ENCODE data around the gene IGFBP5. TPM values are rescaled to one million over a fixed set of nuclear protein-coding genes. Genes with fewer than 3 reads are reported as not detected.

Gene IGFBP5
- total and polyA plus RNA-seq, 9 of the 15 experiments (the other 6 are each of a cell fraction or from before 2014, with no cell fraction given): 0.01 to 1.9 (median 0.03) TPM; not detected in 6

GRCh38 chr2:216692636-216693413 is 2.5 kb downstream of the IGFBP5 start (continued):
- TF ChIP-seq, protein P1, sequence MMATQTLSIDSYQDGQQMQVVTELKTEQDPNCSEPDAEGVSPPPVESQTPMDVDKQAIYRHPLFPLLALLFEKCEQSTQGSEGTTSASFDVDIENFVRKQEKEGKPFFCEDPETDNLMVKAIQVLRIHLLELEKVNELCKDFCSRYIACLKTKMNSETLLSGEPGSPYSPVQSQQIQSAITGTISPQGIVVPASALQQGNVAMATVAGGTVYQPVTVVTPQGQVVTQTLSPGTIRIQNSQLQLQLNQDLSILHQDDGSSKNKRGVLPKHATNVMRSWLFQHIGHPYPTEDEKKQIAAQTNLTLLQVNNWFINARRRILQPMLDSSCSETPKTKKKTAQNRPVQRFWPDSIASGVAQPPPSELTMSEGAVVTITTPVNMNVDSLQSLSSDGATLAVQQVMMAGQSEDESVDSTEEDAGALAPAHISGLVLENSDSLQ (IDR thresholded peaks at IDR 0.05): peak; percentile 97

DNA sequence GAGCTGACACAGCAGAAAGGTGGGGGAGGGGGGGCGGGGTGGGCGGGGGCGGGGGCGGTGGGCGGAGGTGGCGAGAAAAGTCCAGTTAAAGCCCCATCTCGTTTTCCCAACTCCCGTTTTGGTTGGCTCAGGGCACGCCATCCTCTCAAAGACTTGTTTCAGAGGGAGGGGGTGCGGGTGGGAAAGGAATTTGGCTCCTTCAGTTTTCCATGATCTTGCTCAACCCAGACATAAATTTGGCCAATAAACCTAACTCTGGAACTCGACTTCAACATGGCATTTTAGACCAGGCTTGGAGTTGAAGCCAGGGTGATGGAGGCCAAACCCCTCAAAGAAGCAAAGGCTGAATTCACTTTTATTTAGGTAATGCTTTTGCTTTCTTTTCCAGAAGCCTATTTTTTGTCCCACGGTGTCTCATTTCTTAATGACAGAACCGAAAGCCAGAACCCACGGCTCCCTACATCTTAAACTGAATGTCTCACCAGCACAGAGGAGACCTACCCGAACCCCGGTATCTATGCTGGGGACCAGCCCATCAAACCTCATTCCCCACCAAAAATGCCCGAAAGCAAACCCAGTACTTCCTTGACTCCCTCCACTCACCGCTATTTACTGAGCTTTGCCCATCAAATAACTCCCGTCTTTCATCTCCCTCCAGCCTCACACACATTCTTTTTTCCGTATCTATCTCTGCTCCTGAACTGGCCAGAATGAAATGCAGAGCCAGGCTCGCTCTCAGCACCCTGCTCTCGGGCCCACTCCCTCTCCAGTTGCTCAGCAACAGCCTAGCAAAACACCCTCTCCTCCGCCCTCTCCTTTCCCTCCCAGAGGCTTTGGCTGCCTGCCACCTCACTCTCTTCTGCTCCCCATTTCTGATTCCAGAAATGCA is 4.3 kb downstream of the IGFBP5 start:
- Histone ChIP-seq H2AFZ (ENCODE audit: low read depth, low read length) (no peak overlapping the region), H3K9me3 (replicated peaks; ENCODE audit: control insufficient read depth, insufficient read depth, low read depth, low read length) (no peaks in the 10 kb centered on the region), H3K36me3 (ENCODE audit: control insufficient read depth, insufficient read depth, low read length) (no peaks in the 10 kb centered on the region), H3K4me1 (replicated peaks in 1 of 2; ENCODE audit: control insufficient read depth in 2 of 2, insufficient read depth in 2 of 2, low read length in 2 of 2) (peaks cover 8 to 19% of the 10 kb centered on the region in 2 experiments; a peak in 4 of 5 replicates), H3K4me3 (no peak overlapping the region), H3K27ac (ENCODE audit: extremely low read depth, low read depth, low read length) (no peak overlapping the region), H3K9ac (ENCODE audit: insufficient read depth in 1 of 2, low read depth in 2 of 2, low read length in 2 of 2) (no peak overlapping the region), H3K9me1 (ENCODE audit: control insufficient read depth, insufficient read depth, low read length) (no peaks in the 10 kb centered on the region), H3K27me3 (ENCODE audit: control insufficient read depth in 2 of 2, insufficient read depth in 2 of 2, low read length in 2 of 2) (no peaks in the 10 kb centered on the region; a peak in 1 of 5 replicates), H4K20me1 (replicated peaks; ENCODE audit: control insufficient read depth, insufficient read depth, low read length) (no peaks in the 10 kb centered on the region), H3K4me2 (ENCODE audit: insufficient read depth, low read length) (peak overlapping the region; percentile 8; the same call in 1 of the 2 replicates), H3K79me2 (ENCODE audit: control insufficient read depth, insufficient read depth, low read length) (no peaks in the 10 kb centered on the region)
- peak; percentile 71 for ATAC-seq
- POLR2A ChIA-PET: no interaction called here
- WGBS (ENCODE audit: insufficient coverage, low coverage, missing lambda C conversion rate): 2% methylated on average over 13 of the region's 23 CpGs
- CTCF ChIA-PET (ENCODE audit: low intra/inter-chr PET ratio): no interaction called here
- FAIRE-seq: peak; percentile 67
- BruUV-seq (replicated peaks): no TSS peak
- intact Hi-C loops (cut with micrococcal nuclease) (no loop called here), in situ Hi-C loops (cut with MboI) (loop anchor here (10.0 to 25.0 kb wide), 2 partner anchors 294 to 1021 kb away; no protein-coding TSS in a partner anchor)
- peak; percentile 29 to 69 (median 42) for DNase-seq (ENCODE audit: extremely low read depth in 1 of 4, low spot score in 3 of 4)
- peak; percentile 78 for TF ChIP-seq NFIC (IDR thresholded peaks at IDR 0.05)
- TF ChIP-seq ZFP36 (IDR thresholded peaks at IDR 0.05; ENCODE audit: low read depth, low read length, partially characterized antibody): no peak
- no peak for TF ChIP-seq SAFB2 (IDR thresholded peaks at IDR 0.05; ENCODE audit: borderline replicate concordance, low read depth, low read length, severe bottlenecking)
- no peak for TF ChIP-seq L3MBTL2 (IDR thresholded peaks at IDR 0.05)
- TF ChIP-seq, protein P2, sequence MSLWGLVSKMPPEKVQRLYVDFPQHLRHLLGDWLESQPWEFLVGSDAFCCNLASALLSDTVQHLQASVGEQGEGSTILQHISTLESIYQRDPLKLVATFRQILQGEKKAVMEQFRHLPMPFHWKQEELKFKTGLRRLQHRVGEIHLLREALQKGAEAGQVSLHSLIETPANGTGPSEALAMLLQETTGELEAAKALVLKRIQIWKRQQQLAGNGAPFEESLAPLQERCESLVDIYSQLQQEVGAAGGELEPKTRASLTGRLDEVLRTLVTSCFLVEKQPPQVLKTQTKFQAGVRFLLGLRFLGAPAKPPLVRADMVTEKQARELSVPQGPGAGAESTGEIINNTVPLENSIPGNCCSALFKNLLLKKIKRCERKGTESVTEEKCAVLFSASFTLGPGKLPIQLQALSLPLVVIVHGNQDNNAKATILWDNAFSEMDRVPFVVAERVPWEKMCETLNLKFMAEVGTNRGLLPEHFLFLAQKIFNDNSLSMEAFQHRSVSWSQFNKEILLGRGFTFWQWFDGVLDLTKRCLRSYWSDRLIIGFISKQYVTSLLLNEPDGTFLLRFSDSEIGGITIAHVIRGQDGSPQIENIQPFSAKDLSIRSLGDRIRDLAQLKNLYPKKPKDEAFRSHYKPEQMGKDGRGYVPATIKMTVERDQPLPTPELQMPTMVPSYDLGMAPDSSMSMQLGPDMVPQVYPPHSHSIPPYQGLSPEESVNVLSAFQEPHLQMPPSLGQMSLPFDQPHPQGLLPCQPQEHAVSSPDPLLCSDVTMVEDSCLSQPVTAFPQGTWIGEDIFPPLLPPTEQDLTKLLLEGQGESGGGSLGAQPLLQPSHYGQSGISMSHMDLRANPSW (CRISPR knock-in tag; IDR thresholded peaks at IDR 0.05): no peak
- TF ChIP-seq, protein P3, sequence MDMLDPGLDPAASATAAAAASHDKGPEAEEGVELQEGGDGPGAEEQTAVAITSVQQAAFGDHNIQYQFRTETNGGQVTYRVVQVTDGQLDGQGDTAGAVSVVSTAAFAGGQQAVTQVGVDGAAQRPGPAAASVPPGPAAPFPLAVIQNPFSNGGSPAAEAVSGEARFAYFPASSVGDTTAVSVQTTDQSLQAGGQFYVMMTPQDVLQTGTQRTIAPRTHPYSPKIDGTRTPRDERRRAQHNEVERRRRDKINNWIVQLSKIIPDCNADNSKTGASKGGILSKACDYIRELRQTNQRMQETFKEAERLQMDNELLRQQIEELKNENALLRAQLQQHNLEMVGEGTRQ (CRISPR knock-in tag; IDR thresholded peaks at IDR 0.05): no peak
- no peak for TF ChIP-seq RNF2 (IDR thresholded peaks at IDR 0.05)
- no peak for TF ChIP-seq ZNF561 (CRISPR knock-in tag; conservative IDR thresholded peaks at IDR 0.05)
- TF ChIP-seq, protein P4, sequence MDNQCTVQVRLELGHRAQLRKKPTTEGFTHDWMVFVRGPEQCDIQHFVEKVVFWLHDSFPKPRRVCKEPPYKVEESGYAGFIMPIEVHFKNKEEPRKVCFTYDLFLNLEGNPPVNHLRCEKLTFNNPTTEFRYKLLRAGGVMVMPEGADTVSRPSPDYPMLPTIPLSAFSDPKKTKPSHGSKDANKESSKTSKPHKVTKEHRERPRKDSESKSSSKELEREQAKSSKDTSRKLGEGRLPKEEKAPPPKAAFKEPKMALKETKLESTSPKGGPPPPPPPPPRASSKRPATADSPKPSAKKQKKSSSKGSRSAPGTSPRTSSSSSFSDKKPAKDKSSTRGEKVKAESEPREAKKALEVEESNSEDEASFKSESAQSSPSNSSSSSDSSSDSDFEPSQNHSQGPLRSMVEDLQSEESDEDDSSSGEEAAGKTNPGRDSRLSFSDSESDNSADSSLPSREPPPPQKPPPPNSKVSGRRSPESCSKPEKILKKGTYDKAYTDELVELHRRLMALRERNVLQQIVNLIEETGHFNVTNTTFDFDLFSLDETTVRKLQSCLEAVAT (IDR thresholded peaks at IDR 0.05): no peak
- TF ChIP-seq ARHGAP35 (IDR thresholded peaks at IDR 0.05; ENCODE audit: partially characterized antibody): no peak

Measured in K562 (cell line).